ENCODE results near the gene COG5.

DNA sequence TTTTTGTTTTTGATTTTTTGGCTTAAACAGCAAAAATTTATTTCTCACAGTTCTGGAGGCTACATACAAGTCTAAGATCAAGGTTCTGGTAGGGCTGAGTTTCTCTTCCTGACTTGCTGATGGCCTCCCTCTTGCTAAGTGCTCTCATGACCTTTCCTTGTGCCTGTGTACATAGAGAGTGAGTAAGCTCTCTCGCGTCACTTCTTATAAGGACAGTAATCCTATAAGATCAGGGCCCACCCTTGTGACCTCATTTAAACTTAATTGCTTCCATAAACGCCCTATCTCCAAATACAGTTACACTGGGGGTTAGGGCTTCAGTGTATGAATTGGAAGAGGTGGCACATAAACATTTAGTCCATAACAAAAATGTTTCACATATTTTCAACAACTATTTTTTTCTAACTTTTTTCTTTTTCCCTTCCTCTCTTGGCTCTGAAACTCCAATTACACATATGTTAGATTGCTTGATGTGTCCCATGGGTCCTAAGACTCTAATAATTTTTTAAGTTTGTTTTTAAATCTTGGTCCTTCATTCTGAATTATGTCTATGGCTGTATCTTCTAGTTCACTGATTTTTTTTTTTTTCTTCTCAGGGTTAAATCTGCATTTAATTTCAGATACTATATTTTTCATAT, 245.1 kb downstream of the COG5 start:
- TF ChIP-seq ARNTL (CRISPR knock-in tag; IDR thresholded peaks at IDR 0.05; ENCODE audit: borderline replicate concordance, low read depth) (no peak), CREB5 (CRISPR knock-in tag; IDR thresholded peaks at IDR 0.05; ENCODE audit: low read depth) (no peak), ZFP3 (CRISPR knock-in tag; IDR thresholded peaks at IDR 0.05) (no peak), ESRRG (CRISPR knock-in tag; IDR thresholded peaks at IDR 0.05) (no peak), OSR1 (CRISPR knock-in tag; IDR thresholded peaks at IDR 0.05) (no peak), RARB (CRISPR knock-in tag; IDR thresholded peaks at IDR 0.05) (no peak), BACH2 (CRISPR knock-in tag; IDR thresholded peaks at IDR 0.05; ENCODE audit: borderline replicate concordance) (no peak), ZNF70 (CRISPR knock-in tag; IDR thresholded peaks at IDR 0.05) (no peak), ZNF8 (CRISPR knock-in tag; IDR thresholded peaks at IDR 0.05) (no peak), POU6F1 (CRISPR knock-in tag; IDR thresholded peaks at IDR 0.05; ENCODE audit: borderline replicate concordance, low read depth) (no peak)
- TF ChIP-seq, protein P1, sequence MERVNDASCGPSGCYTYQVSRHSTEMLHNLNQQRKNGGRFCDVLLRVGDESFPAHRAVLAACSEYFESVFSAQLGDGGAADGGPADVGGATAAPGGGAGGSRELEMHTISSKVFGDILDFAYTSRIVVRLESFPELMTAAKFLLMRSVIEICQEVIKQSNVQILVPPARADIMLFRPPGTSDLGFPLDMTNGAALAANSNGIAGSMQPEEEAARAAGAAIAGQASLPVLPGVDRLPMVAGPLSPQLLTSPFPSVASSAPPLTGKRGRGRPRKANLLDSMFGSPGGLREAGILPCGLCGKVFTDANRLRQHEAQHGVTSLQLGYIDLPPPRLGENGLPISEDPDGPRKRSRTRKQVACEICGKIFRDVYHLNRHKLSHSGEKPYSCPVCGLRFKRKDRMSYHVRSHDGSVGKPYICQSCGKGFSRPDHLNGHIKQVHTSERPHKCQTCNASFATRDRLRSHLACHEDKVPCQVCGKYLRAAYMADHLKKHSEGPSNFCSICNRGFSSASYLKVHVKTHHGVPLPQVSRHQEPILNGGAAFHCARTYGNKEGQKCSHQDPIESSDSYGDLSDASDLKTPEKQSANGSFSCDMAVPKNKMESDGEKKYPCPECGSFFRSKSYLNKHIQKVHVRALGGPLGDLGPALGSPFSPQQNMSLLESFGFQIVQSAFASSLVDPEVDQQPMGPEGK (CRISPR knock-in tag; IDR thresholded peaks at IDR 0.05; ENCODE audit: borderline replicate concordance) = no peak
- TF ChIP-seq, protein P2, sequence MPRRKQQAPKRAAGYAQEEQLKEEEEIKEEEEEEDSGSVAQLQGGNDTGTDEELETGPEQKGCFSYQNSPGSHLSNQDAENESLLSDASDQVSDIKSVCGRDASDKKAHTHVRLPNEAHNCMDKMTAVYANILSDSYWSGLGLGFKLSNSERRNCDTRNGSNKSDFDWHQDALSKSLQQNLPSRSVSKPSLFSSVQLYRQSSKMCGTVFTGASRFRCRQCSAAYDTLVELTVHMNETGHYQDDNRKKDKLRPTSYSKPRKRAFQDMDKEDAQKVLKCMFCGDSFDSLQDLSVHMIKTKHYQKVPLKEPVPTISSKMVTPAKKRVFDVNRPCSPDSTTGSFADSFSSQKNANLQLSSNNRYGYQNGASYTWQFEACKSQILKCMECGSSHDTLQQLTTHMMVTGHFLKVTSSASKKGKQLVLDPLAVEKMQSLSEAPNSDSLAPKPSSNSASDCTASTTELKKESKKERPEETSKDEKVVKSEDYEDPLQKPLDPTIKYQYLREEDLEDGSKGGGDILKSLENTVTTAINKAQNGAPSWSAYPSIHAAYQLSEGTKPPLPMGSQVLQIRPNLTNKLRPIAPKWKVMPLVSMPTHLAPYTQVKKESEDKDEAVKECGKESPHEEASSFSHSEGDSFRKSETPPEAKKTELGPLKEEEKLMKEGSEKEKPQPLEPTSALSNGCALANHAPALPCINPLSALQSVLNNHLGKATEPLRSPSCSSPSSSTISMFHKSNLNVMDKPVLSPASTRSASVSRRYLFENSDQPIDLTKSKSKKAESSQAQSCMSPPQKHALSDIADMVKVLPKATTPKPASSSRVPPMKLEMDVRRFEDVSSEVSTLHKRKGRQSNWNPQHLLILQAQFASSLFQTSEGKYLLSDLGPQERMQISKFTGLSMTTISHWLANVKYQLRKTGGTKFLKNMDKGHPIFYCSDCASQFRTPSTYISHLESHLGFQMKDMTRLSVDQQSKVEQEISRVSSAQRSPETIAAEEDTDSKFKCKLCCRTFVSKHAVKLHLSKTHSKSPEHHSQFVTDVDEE (CRISPR knock-in tag; IDR thresholded peaks at IDR 0.05) = no peak
